HG03565 (cell line): ENCODE measurements around the gene BDH1.

Source experiments
- ATAC-seq: cut with Tn5 transposase; IDR thresholded peaks from one replicate; pipeline ENCODE4 v1.9.1; 2021; ENCODE audit warnings: mild to moderate bottlenecking, moderate library complexity; ENCODE audit not compliant: unreplicated experiment

BDH1 gene

GRCh38 chr3:197508051-197508451 lies 47.7 kb downstream of the BDH1 start:
- no peak for ATAC-seq

GRCh38 chr3:197507541-197507940 lies 48.2 kb downstream of the BDH1 start:
- ATAC-seq = no peak

- ATAC-seq = no peak
These were observed 48.7 kb downstream of the BDH1 start for GRCh38 chr3:197507081-197507480.

- ATAC-seq = no peak
These were observed 49.8 kb downstream of the BDH1 start for GRCh38 chr3:197505796-197506548.

- ATAC-seq = no peak
These were observed 51.1 kb downstream of the BDH1 start for GRCh38 chr3:197504641-197505121.

GRCh38 chr3:197504229-197504628 lies 51.5 kb downstream of the BDH1 start:
- no peak for ATAC-seq

- ATAC-seq = no peak
These were observed 52.1 kb downstream of the BDH1 start for GRCh38 chr3:197503652-197504051.

GRCh38 chr3:197501879-197502620 lies 53.7 kb downstream of the BDH1 start:
- peak; percentile 65 for ATAC-seq

- ATAC-seq = no peak
These were observed 54.3 kb downstream of the BDH1 start for GRCh38 chr3:197501496-197501878.

GRCh38 chr3:197500812-197501211 lies 55.0 kb downstream of the BDH1 start:
- ATAC-seq = no peak

GRCh38 chr3:197499427-197499826 lies 56.3 kb downstream of the BDH1 start:
- ATAC-seq = no peak

GRCh38 chr3:197498499-197499241 lies 57.1 kb downstream of the BDH1 start:
- no peak for ATAC-seq

- no peak for ATAC-seq
These were observed 59.0 kb downstream of the BDH1 start for GRCh38 chr3:197496746-197497125.

GRCh38 chr3:197495999-197496745 lies 59.6 kb downstream of the BDH1 start:
- ATAC-seq = no peak

GRCh38 chr3:197495499-197495898 lies 60.3 kb downstream of the BDH1 start:
- ATAC-seq = no peak

- ATAC-seq = no peak
These were observed 60.7 kb downstream of the BDH1 start for GRCh38 chr3:197495059-197495455.

GRCh38 chr3:197494366-197495058 lies 61.3 kb downstream of the BDH1 start:
- ATAC-seq = no peak

- ATAC-seq = no peak
These were observed 62.7 kb downstream of the BDH1 start for GRCh38 chr3:197493049-197493448.

GRCh38 chr3:197491923-197492664 lies 63.7 kb downstream of the BDH1 start:
- ATAC-seq = no peak

GRCh38 chr3:197491478-197491877 lies 64.3 kb downstream of the BDH1 start:
- no peak for ATAC-seq
